CD4-positive, CD25-positive, alpha-beta regulatory T cell (primary cell): ENCODE measurements around the gene RIN3. TPM values are rescaled to one million over a fixed set of nuclear protein-coding genes. Genes with fewer than 3 reads are reported as not detected.

Experiments used
- ATAC-seq, 2 donors: fragments of 150-1000 bp; cut with Tn5 transposase; one replicate each; pipeline ENCODE4 v1.10.0; 2021; ENCODE audit warnings: low read depth in 2 of 2, moderate number of reproducible peaks in 2 of 2, moderate library complexity in 1 of 2
- DNase-seq, 3 donors: peaks; one replicate each; pipeline versions ENCODE4 v3.0.0 to v3.0.0-alpha.2; 2012 to 2022; ENCODE audit warnings: mixed read lengths in 1 of 3
- H3K27ac ChIP-seq: one replicate; pipeline ENCODE4 v1.7.0; 2013; ENCODE audit warnings: mild to moderate bottlenecking, low read length; ENCODE audit not compliant: insufficient read depth, poor library complexity, severe bottlenecking
- H3K27me3 ChIP-seq: one replicate; pipeline ENCODE4 v1.7.0; 2013; ENCODE audit warnings: low read length; ENCODE audit not compliant: control insufficient read depth, insufficient read depth
- H3K36me3 ChIP-seq: one replicate; pipeline ENCODE4 v1.7.0; 2013; ENCODE audit warnings: mild to moderate bottlenecking, low read length, moderate library complexity; ENCODE audit not compliant: control insufficient read depth, insufficient read depth
- H3K4me1 ChIP-seq: 2 replicates; pipeline ENCODE4 v1.7.0; 2013; ENCODE audit warnings: mild to moderate bottlenecking, low read length; ENCODE audit not compliant: insufficient read depth, control insufficient read depth, poor library complexity, severe bottlenecking
- H3K4me3 ChIP-seq: one replicate; pipeline ENCODE4 v1.7.0; 2013; ENCODE audit warnings: low read depth, mild to moderate bottlenecking, low read length, moderate library complexity
- H3K9me3 ChIP-seq, 2 experiments: 1 replicate in 1 of 2; 2 replicates in 1 of 2; pipeline ENCODE4 v1.7.0; 2013; ENCODE audit warnings: low read length in 2 of 2, mild to moderate bottlenecking in 1 of 2, moderate library complexity in 1 of 2; ENCODE audit not compliant: control insufficient read depth in 2 of 2
- H3K27ac Mint-ChIP-seq, 3 donors: one replicate each; pipeline ENCODE4 v1.8.0; 2020 to 2022; ENCODE audit warnings: mild to moderate bottlenecking in 3 of 3, mixed read lengths in 3 of 3, moderate library complexity in 2 of 3
- H3K27me3 Mint-ChIP-seq: one replicate; pipeline ENCODE4 v1.8.0; 2022; ENCODE audit warnings: mild to moderate bottlenecking, mixed read lengths
- H3K36me3 Mint-ChIP-seq: one replicate; pipeline ENCODE4 v1.8.0; 2020; ENCODE audit warnings: mixed read lengths
- H3K4me1 Mint-ChIP-seq, 4 donors: one replicate each; pipeline ENCODE4 v1.8.0; 2020 to 2022; ENCODE audit warnings: mixed read lengths in 4 of 4, mild to moderate bottlenecking in 1 of 4
- H3K4me3 Mint-ChIP-seq, 4 donors: one replicate each; pipeline ENCODE4 v1.8.0; 2020 to 2022; ENCODE audit warnings: mild to moderate bottlenecking in 4 of 4, mixed read lengths in 4 of 4, moderate library complexity in 3 of 4
- H3K9me3 Mint-ChIP-seq, 7 donors: one replicate each; pipeline ENCODE4 v1.8.0; 2020 to 2022; ENCODE audit warnings: mixed read lengths in 7 of 7, mild to moderate bottlenecking in 3 of 7, moderate library complexity in 2 of 7
- polyA plus RNA-seq, 4 donors: library from polyadenylated mRNA; unstranded; fragments of 300-500 nt; fragmentation: Illumina TruSeq; gene quantifications; one replicate each; pipeline ENCODE4 v1.2.3, GENCODE V29; 2021
- total RNA-seq: library from RNA; stranded (reverse); gene quantifications from one replicate; pipeline ENCODE4 v1.2.3, GENCODE V29; 2022

The RIN3 gene
- total and polyA plus RNA-seq, 5 donors from 2014 or later, result 21.0 to 120 (median 25.0) TPM

- Histone ChIP-seq H3K27ac (no peak overlapping the region), H3K4me1 (no peaks in the 10 kb centered on the region), H3K27me3 (peaks cover under 1% of the 10 kb centered on the region), H3K36me3 (no peaks in the 10 kb centered on the region), H3K4me3 (no peak overlapping the region), H3K9me3 (no peaks in the 10 kb centered on the region)
- Mint-ChIP-seq H3K27me3 (peaks cover 29% of the 10 kb centered on the region), H3K36me3 (no peaks in the 10 kb centered on the region), H3K4me3 (no peak overlapping the region), H3K9me3 (peaks cover 0 to 2% (median 0%) of the 10 kb centered on the region in 7 donors), H3K4me1 (no peaks in the 10 kb centered on the region), H3K27ac (no peak overlapping the region)
- ATAC-seq (no peak), DNase-seq (no peak)
These were observed 24.0 kb upstream of the RIN3 start for GRCh38 chr14:92489394-92490238.

GRCh38 chr14:92490239-92490959, 23.2 kb upstream of the RIN3 start:
- Mint-ChIP-seq H3K27ac (no peak overlapping the region), H3K9me3 (peaks cover 0 to 2% (median 0%) of the 10 kb centered on the region in 7 donors), H3K4me1 (no peaks in the 10 kb centered on the region), H3K36me3 (no peaks in the 10 kb centered on the region), H3K4me3 (no peak overlapping the region), H3K27me3 (peaks cover 27% of the 10 kb centered on the region)
- no peaks in the 10 kb centered on the region for H3K27me3 ChIP-seq
- ATAC-seq (no peak), DNase-seq (no peak)
- no peaks in the 10 kb centered on the region for H3K36me3 ChIP-seq
- H3K9me3 ChIP-seq, result no peaks in the 10 kb centered on the region
- H3K4me3 ChIP-seq, result no peak overlapping the region
- H3K27ac ChIP-seq, result no peak overlapping the region
- no peaks in the 10 kb centered on the region for H3K4me1 ChIP-seq

- no peak for ATAC-seq
- H3K27ac Mint-ChIP-seq, result peak overlapping the region in 1 of 3 donors; percentile 76
These were observed 21.8 kb upstream of the RIN3 start for GRCh38 chr14:92491782-92492181.

DNA sequence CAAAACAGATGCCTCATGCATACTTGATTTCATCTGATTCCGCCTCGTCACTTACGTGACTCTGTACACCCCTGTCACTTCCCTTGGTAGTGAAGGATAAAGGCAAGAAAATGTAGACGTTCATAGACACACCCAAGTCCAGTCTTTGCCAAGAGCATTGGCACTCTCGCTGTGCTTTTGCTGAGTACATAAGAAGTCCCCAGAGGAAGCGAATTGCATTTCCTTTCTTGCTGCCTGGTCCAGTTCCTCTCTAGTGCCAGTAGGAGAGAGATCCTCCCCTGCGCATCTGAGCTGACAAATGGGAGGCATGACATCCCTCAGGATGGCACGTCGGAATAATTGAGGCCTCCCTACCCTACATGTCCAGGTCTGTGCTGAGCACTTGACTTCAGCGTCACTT, 21.3 kb upstream of the RIN3 start:
- Histone ChIP-seq H3K27me3 (no peaks in the 10 kb centered on the region), H3K36me3 (no peaks in the 10 kb centered on the region), H3K9me3 (no peaks in the 10 kb centered on the region), H3K27ac (no peak overlapping the region), H3K4me3 (no peak overlapping the region), H3K4me1 (no peaks in the 10 kb centered on the region)
- no peaks in the 10 kb centered on the region for H3K36me3 Mint-ChIP-seq
- ATAC-seq (no peak), DNase-seq (no peak)
- no peaks in the 10 kb centered on the region for H3K4me1 Mint-ChIP-seq
- no peak overlapping the region for H3K27ac Mint-ChIP-seq
- H3K27me3 Mint-ChIP-seq, result peaks cover 13% of the 10 kb centered on the region
- H3K4me3 Mint-ChIP-seq, result no peak overlapping the region
- H3K9me3 Mint-ChIP-seq, result peaks cover 0 to 2% (median 0%) of the 10 kb centered on the region in 7 donors

More at GRCh38 chr14:92491782-92492181, 21.8 kb upstream of the RIN3 start:
- Mint-ChIP-seq H3K27me3 (peaks cover 16% of the 10 kb centered on the region), H3K4me1 (no peaks in the 10 kb centered on the region), H3K9me3 (peaks cover 0 to 2% (median 0%) of the 10 kb centered on the region in 7 donors), H3K4me3 (no peak overlapping the region), H3K36me3 (no peaks in the 10 kb centered on the region)
- H3K4me3 ChIP-seq, result no peak overlapping the region
- DNase-seq, result no peak
- no peaks in the 10 kb centered on the region for H3K27me3 ChIP-seq
- no peaks in the 10 kb centered on the region for H3K4me1 ChIP-seq
- no peaks in the 10 kb centered on the region for H3K9me3 ChIP-seq
- H3K27ac ChIP-seq, result no peak overlapping the region
- no peaks in the 10 kb centered on the region for H3K36me3 ChIP-seq

GRCh38 chr14:92493024-92493423, 20.6 kb upstream of the RIN3 start:
- no peaks in the 10 kb centered on the region for H3K4me1 ChIP-seq
- H3K4me3 Mint-ChIP-seq, result no peak overlapping the region
- H3K4me1 Mint-ChIP-seq, result no peaks in the 10 kb centered on the region
- peaks cover 13% of the 10 kb centered on the region for H3K27me3 Mint-ChIP-seq
- no peaks in the 10 kb centered on the region for H3K9me3 ChIP-seq
- peaks cover 0 to 2% (median 0%) of the 10 kb centered on the region in 7 donors for H3K9me3 Mint-ChIP-seq
- no peak overlapping the region for H3K27ac ChIP-seq
- H3K4me3 ChIP-seq, result no peak overlapping the region
- DNase-seq, result no peak
- no peak overlapping the region for H3K27ac Mint-ChIP-seq
- no peaks in the 10 kb centered on the region for H3K27me3 ChIP-seq
- ATAC-seq, result no peak
- no peaks in the 10 kb centered on the region for H3K36me3 Mint-ChIP-seq
- no peaks in the 10 kb centered on the region for H3K36me3 ChIP-seq

- Histone ChIP-seq H3K9me3 (no peaks in the 10 kb centered on the region), H3K27ac (no peak overlapping the region), H3K4me3 (no peak overlapping the region), H3K4me1 (no peaks in the 10 kb centered on the region), H3K36me3 (no peaks in the 10 kb centered on the region), H3K27me3 (no peaks in the 10 kb centered on the region)
- H3K4me1 Mint-ChIP-seq, result no peaks in the 10 kb centered on the region
- no peak overlapping the region for H3K27ac Mint-ChIP-seq
- H3K4me3 Mint-ChIP-seq, result no peak overlapping the region
- no peaks in the 10 kb centered on the region for H3K36me3 Mint-ChIP-seq
- peaks cover 13% of the 10 kb centered on the region for H3K27me3 Mint-ChIP-seq
- DNase-seq (no peak), ATAC-seq (no peak)
- H3K9me3 Mint-ChIP-seq, result peaks cover 0 to 2% (median 0%) of the 10 kb centered on the region in 7 donors
These were observed 20.1 kb upstream of the RIN3 start for GRCh38 chr14:92493492-92493891.

GRCh38 chr14:92494512-92494911, 19.1 kb upstream of the RIN3 start:
- H3K36me3 ChIP-seq, result no peaks in the 10 kb centered on the region
- no peaks in the 10 kb centered on the region for H3K9me3 ChIP-seq
- ATAC-seq, result no peak
- peaks cover 13% of the 10 kb centered on the region for H3K27me3 Mint-ChIP-seq
- no peaks in the 10 kb centered on the region for H3K27me3 ChIP-seq
- H3K27ac Mint-ChIP-seq, result no peak overlapping the region
- H3K4me1 Mint-ChIP-seq, result no peaks in the 10 kb centered on the region
- no peaks in the 10 kb centered on the region for H3K4me1 ChIP-seq
- H3K4me3 Mint-ChIP-seq, result no peak overlapping the region
- H3K27ac ChIP-seq, result no peak overlapping the region
- no peak overlapping the region for H3K4me3 ChIP-seq
- H3K36me3 Mint-ChIP-seq, result no peaks in the 10 kb centered on the region
- H3K9me3 Mint-ChIP-seq, result peaks cover 0 to under 1% (median 0%) of the 10 kb centered on the region in 7 donors
- DNase-seq, result no peak
